ENCODE measurements around the gene IRX2.

IRX2 gene

GRCh38 chr5:2748179-2748860 lies 3.2 kb downstream of the IRX2 start:
- H3K4me3 ChIP-seq (ENCODE audit: low read length, poor library complexity, severe bottlenecking): no peak overlapping the region
- H3F3A ChIP-seq (ENCODE audit: low read depth): no peaks in the 10 kb centered on the region
- TF ChIP-seq CTCF (conservative IDR thresholded peaks at IDR 0.05; ENCODE audit: low read length) (no peak), EZH2phosphoT487 (IDR thresholded peaks at IDR 0.05; ENCODE audit: borderline replicate concordance) (no peak)
- no peak overlapping the region for H3K9ac ChIP-seq (ENCODE audit: low read depth, low read length, poor library complexity, severe bottlenecking)
- H3K4me2 ChIP-seq (ENCODE audit: low read depth, low read length, poor library complexity, severe bottlenecking): no peak overlapping the region
- no peaks in the 10 kb centered on the region for H3K27me3 ChIP-seq (ENCODE audit: insufficient read depth, low read length, poor library complexity, severe bottlenecking)
- H4K20me1 ChIP-seq (ENCODE audit: insufficient read depth, low read length, poor library complexity, severe bottlenecking): no peaks in the 10 kb centered on the region
- H3K9me2 ChIP-seq (replicated peaks; ENCODE audit: low read depth, low read length): no peaks in the 10 kb centered on the region
- H3K9me3 ChIP-seq (ENCODE audit: insufficient read depth, low read depth, low read length): no peaks in the 10 kb centered on the region
- H3K79me2 ChIP-seq (ENCODE audit: insufficient read depth, low read length): no peaks in the 10 kb centered on the region
- no peak overlapping the region for H2AFZ ChIP-seq (ENCODE audit: low read length)
- H3K36me3 ChIP-seq (ENCODE audit: insufficient read depth, low read length): no peaks in the 10 kb centered on the region
- no peaks in the 10 kb centered on the region for H3K4me1 ChIP-seq (ENCODE audit: insufficient read depth, low read length, poor library complexity, severe bottlenecking)

- Histone ChIP-seq H3K36me3 (ENCODE audit: insufficient read depth, low read length) (no peaks in the 10 kb centered on the region), H3K4me1 (ENCODE audit: insufficient read depth, low read length, poor library complexity, severe bottlenecking) (no peaks in the 10 kb centered on the region), H3K79me2 (ENCODE audit: insufficient read depth, low read length) (no peaks in the 10 kb centered on the region), H4K20me1 (ENCODE audit: insufficient read depth, low read length, poor library complexity, severe bottlenecking) (no peaks in the 10 kb centered on the region), H3K27me3 (ENCODE audit: insufficient read depth, low read length, poor library complexity, severe bottlenecking) (no peaks in the 10 kb centered on the region), H2AFZ (ENCODE audit: low read length) (no peak overlapping the region), H3F3A (ENCODE audit: low read depth) (no peaks in the 10 kb centered on the region), H3K9me2 (replicated peaks; ENCODE audit: low read depth, low read length) (no peaks in the 10 kb centered on the region), H3K9ac (ENCODE audit: low read depth, low read length, poor library complexity, severe bottlenecking) (no peak overlapping the region), H3K9me3 (ENCODE audit: insufficient read depth, low read depth, low read length) (no peaks in the 10 kb centered on the region), H3K4me3 (ENCODE audit: low read length, poor library complexity, severe bottlenecking) (no peak overlapping the region), H3K4me2 (ENCODE audit: low read depth, low read length, poor library complexity, severe bottlenecking) (no peak overlapping the region)
- TF ChIP-seq EZH2phosphoT487 (IDR thresholded peaks at IDR 0.05; ENCODE audit: borderline replicate concordance) (no peak), CTCF (conservative IDR thresholded peaks at IDR 0.05; ENCODE audit: low read length) (no peak)
Observed at GRCh38 chr5:2747363-2748162, 3.9 kb downstream of the IRX2 start.

- H3K9me3 ChIP-seq (ENCODE audit: insufficient read depth, low read depth, low read length): no peaks in the 10 kb centered on the region
- no peak overlapping the region for H3K4me2 ChIP-seq (ENCODE audit: low read depth, low read length, poor library complexity, severe bottlenecking)
- H3K4me1 ChIP-seq (ENCODE audit: insufficient read depth, low read length, poor library complexity, severe bottlenecking): no peaks in the 10 kb centered on the region
Observed at GRCh38 chr5:2746561-2747032, 4.9 kb downstream of the IRX2 start.

More at GRCh38 chr5:2746561-2747032, 4.9 kb downstream of the IRX2 start:
- H4K20me1 ChIP-seq (ENCODE audit: insufficient read depth, low read length, poor library complexity, severe bottlenecking): no peaks in the 10 kb centered on the region
- no peaks in the 10 kb centered on the region for H3F3A ChIP-seq (ENCODE audit: low read depth)
- H3K4me3 ChIP-seq (ENCODE audit: low read length, poor library complexity, severe bottlenecking): no peak overlapping the region
- no peak overlapping the region for H3K9ac ChIP-seq (ENCODE audit: low read depth, low read length, poor library complexity, severe bottlenecking)
- H2AFZ ChIP-seq (ENCODE audit: low read length): no peak overlapping the region
- H3K27me3 ChIP-seq (ENCODE audit: insufficient read depth, low read length, poor library complexity, severe bottlenecking): no peaks in the 10 kb centered on the region
- H3K79me2 ChIP-seq (ENCODE audit: insufficient read depth, low read length): no peaks in the 10 kb centered on the region
- TF ChIP-seq CTCF (conservative IDR thresholded peaks at IDR 0.05; ENCODE audit: low read length): no peak
- TF ChIP-seq EZH2phosphoT487 (IDR thresholded peaks at IDR 0.05; ENCODE audit: borderline replicate concordance): no peak
- no peaks in the 10 kb centered on the region for H3K36me3 ChIP-seq (ENCODE audit: insufficient read depth, low read length)
- H3K9me2 ChIP-seq (replicated peaks; ENCODE audit: low read depth, low read length): no peaks in the 10 kb centered on the region
